ENCODE results near the gene DOCK2. TPM values are rescaled to one million over a fixed set of nuclear protein-coding genes. Genes with fewer than 3 reads are reported as not detected.

The DOCK2 gene
- total RNA-seq, 1 donor from 2014 or later = 1.1 TPM

DNA sequence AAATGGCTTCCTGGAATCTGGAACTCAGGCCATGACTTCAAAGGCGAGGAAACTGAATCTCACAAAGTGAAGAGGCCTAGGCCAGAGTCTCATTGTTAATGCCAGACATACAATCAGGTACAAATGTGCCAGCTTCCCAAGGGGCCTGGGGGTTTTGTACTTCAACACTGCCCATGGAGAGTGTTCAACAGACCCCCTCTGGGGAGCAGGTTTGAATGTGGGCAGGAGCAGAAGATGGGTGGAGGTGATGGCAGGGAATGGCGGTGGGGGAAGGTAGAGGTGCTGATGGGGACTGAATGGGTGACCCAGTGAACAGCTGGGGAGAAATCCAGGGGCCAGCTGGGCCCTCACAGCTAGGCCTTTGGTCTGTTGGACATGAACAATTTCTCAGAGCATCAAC, 480.7 kb downstream of the DOCK2 start:
- H3K27ac Mint-ChIP-seq = no peak overlapping the region
- Histone ChIP-seq H3F3A (ENCODE audit: low read depth) (peaks cover 8% of the 10 kb centered on the region), H3K4me3 (no peak overlapping the region), H3K4me2 (no peak overlapping the region), H3K9me3 (ENCODE audit: low read depth) (no peaks in the 10 kb centered on the region), H3K79me2 (ENCODE audit: low read depth) (no peaks in the 10 kb centered on the region), H3K9ac (no peak overlapping the region), H3K36me3 (no peaks in the 10 kb centered on the region), H3K27ac (no peak overlapping the region), H4K20me1 (ENCODE audit: low read depth) (no peaks in the 10 kb centered on the region), H3K27me3 (peaks cover 3% of the 10 kb centered on the region), H3K4me1 (peaks cover 3% of the 10 kb centered on the region), H2AFZ (replicated peaks) (no peak overlapping the region)
- no peak for DNase-seq (ENCODE audit: low spot score)
- H3K4me3 Mint-ChIP-seq = no peak overlapping the region
- peaks cover 5% of the 10 kb centered on the region for H3K27me3 Mint-ChIP-seq (ENCODE audit: insufficient read depth, low read depth)
- TF ChIP-seq EZH2 (IDR thresholded peaks at IDR 0.05) (no peak), EZH2phosphoT487 (IDR thresholded peaks at IDR 0.05) (no peak)
- peaks cover 5% of the 10 kb centered on the region for H3K9me3 Mint-ChIP-seq
- peaks cover 8% of the 10 kb centered on the region for H3K4me1 Mint-ChIP-seq
- no peaks in the 10 kb centered on the region for H3K36me3 Mint-ChIP-seq

DNA sequence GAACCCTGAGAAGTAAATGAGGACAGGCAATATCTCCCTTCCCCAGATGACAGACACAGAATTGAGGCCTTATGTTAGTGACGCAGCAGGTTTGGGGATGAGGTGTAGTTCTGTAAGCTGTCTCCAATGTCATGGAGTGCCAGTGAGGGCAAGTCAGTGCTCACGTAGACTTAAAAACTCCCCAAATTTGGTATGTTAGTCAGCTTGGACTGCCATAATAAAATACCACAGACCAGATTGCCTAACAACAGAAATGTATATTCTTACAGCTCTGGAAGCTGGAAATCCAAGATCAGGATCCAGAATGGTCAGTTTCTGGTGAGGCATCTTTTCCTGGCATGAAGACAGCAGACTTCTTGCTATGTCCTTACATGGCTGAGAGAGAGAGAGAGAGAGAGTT, 483.5 kb downstream of the DOCK2 start:
- Histone ChIP-seq H3K27me3 (no peaks in the 10 kb centered on the region), H3K27ac (no peak overlapping the region), H3K36me3 (no peaks in the 10 kb centered on the region), H3K4me1 (no peaks in the 10 kb centered on the region), H3K4me2 (no peak overlapping the region), H3F3A (ENCODE audit: low read depth) (no peaks in the 10 kb centered on the region), H3K9me3 (ENCODE audit: low read depth) (no peaks in the 10 kb centered on the region), H3K79me2 (ENCODE audit: low read depth) (no peaks in the 10 kb centered on the region), H2AFZ (replicated peaks) (no peak overlapping the region), H3K9ac (no peak overlapping the region), H4K20me1 (ENCODE audit: low read depth) (no peaks in the 10 kb centered on the region), H3K4me3 (no peak overlapping the region)
- H3K4me1 Mint-ChIP-seq = no peaks in the 10 kb centered on the region
- TF ChIP-seq EZH2 (IDR thresholded peaks at IDR 0.05) (no peak), EZH2phosphoT487 (IDR thresholded peaks at IDR 0.05) (no peak)
- TF ChIP-seq, protein P1, sequence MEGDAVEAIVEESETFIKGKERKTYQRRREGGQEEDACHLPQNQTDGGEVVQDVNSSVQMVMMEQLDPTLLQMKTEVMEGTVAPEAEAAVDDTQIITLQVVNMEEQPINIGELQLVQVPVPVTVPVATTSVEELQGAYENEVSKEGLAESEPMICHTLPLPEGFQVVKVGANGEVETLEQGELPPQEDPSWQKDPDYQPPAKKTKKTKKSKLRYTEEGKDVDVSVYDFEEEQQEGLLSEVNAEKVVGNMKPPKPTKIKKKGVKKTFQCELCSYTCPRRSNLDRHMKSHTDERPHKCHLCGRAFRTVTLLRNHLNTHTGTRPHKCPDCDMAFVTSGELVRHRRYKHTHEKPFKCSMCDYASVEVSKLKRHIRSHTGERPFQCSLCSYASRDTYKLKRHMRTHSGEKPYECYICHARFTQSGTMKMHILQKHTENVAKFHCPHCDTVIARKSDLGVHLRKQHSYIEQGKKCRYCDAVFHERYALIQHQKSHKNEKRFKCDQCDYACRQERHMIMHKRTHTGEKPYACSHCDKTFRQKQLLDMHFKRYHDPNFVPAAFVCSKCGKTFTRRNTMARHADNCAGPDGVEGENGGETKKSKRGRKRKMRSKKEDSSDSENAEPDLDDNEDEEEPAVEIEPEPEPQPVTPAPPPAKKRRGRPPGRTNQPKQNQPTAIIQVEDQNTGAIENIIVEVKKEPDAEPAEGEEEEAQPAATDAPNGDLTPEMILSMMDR (IDR thresholded peaks at IDR 0.05) = no peak
- no peaks in the 10 kb centered on the region for H3K36me3 Mint-ChIP-seq
- peak overlapping the region; percentile 62 for H3K27ac Mint-ChIP-seq
- no peak for DNase-seq (ENCODE audit: low spot score)
- no peak overlapping the region for H3K4me3 Mint-ChIP-seq
- H3K9me3 Mint-ChIP-seq = peaks cover 7% of the 10 kb centered on the region
- H3K27me3 Mint-ChIP-seq (ENCODE audit: insufficient read depth, low read depth) = peaks cover 4% of the 10 kb centered on the region

DNA sequence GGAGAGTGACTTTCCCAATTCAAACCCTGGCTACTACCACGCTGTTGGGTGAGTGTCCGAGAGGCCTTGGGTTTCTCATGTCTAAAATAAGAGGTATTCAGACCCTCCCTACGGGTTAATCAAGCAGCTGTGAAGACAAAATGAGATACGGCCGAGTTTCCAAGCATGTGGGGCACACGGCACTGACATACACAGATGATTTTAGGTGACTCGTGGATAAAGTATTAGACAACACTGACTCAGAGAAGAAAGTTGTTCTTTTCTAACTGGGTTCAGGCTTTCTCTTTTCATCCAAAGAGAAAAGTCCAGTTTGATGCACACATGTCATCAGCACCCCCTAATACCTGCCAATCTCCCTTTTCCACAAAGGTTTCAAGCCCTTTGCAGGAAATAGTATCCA, 484.2 kb downstream of the DOCK2 start:
- Histone ChIP-seq H3K27me3 (no peaks in the 10 kb centered on the region), H3F3A (ENCODE audit: low read depth) (no peaks in the 10 kb centered on the region), H4K20me1 (ENCODE audit: low read depth) (no peaks in the 10 kb centered on the region), H3K9me3 (ENCODE audit: low read depth) (peaks cover 3% of the 10 kb centered on the region), H3K36me3 (no peaks in the 10 kb centered on the region), H2AFZ (replicated peaks) (no peak overlapping the region), H3K4me3 (no peak overlapping the region), H3K27ac (no peak overlapping the region), H3K4me2 (no peak overlapping the region), H3K9ac (no peak overlapping the region), H3K4me1 (no peaks in the 10 kb centered on the region), H3K79me2 (ENCODE audit: low read depth) (no peaks in the 10 kb centered on the region)
- Mint-ChIP-seq H3K4me3 (no peak overlapping the region), H3K4me1 (no peaks in the 10 kb centered on the region), H3K9me3 (peaks cover 9% of the 10 kb centered on the region), H3K36me3 (no peaks in the 10 kb centered on the region), H3K27ac (no peak overlapping the region), H3K27me3 (ENCODE audit: insufficient read depth, low read depth) (peaks cover 4% of the 10 kb centered on the region)
- TF ChIP-seq, protein P1 (IDR thresholded peaks at IDR 0.05) = no peak
- no peak for TF ChIP-seq EZH2phosphoT487 (IDR thresholded peaks at IDR 0.05)
- TF ChIP-seq EZH2 (IDR thresholded peaks at IDR 0.05) = no peak
- DNase-seq (ENCODE audit: low spot score) = no peak

DNA sequence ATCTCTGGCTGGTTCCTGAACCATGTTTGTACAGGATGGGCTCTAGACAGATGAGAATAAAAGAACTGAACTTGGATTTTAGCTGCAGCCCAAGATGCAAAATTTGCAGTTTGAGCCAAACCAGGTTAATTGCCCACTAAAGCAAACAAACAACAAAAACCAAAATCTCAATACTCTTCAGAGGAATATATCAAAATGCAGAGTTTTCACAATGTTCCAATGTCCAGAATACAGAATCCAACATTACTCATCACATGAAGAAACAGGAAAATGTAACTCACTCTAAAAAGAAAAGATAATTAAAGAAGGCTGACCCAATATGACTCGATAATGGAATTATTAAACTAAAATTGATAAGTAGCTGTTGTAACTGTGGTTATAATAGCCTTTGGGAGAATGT, 489.0 kb downstream of the DOCK2 start:
- Histone ChIP-seq H3K27me3 (no peaks in the 10 kb centered on the region), H3K4me2 (no peak overlapping the region), H3K36me3 (no peaks in the 10 kb centered on the region), H3K4me1 (no peaks in the 10 kb centered on the region), H4K20me1 (ENCODE audit: low read depth) (no peaks in the 10 kb centered on the region), H3K9ac (no peak overlapping the region), H3K9me3 (ENCODE audit: low read depth) (peaks cover 4% of the 10 kb centered on the region), H2AFZ (replicated peaks) (no peak overlapping the region), H3F3A (ENCODE audit: low read depth) (no peaks in the 10 kb centered on the region), H3K4me3 (no peak overlapping the region), H3K27ac (no peak overlapping the region), H3K79me2 (ENCODE audit: low read depth) (no peaks in the 10 kb centered on the region)
- Mint-ChIP-seq H3K4me1 (no peaks in the 10 kb centered on the region), H3K27me3 (ENCODE audit: insufficient read depth, low read depth) (peaks cover 2% of the 10 kb centered on the region), H3K9me3 (peaks cover 21% of the 10 kb centered on the region), H3K36me3 (no peaks in the 10 kb centered on the region), H3K4me3 (no peak overlapping the region), H3K27ac (no peak overlapping the region)
- no peak for DNase-seq (ENCODE audit: low spot score)
- TF ChIP-seq, protein P1 (IDR thresholded peaks at IDR 0.05) = no peak
- TF ChIP-seq EZH2phosphoT487 (IDR thresholded peaks at IDR 0.05) (no peak), EZH2 (IDR thresholded peaks at IDR 0.05) (no peak)

Data from neural progenitor cell (in vitro differentiated cells).